SU-DHL-6 (cell line): Measurements from ENCODE around the gene OAS3.

Source experiments
- H2AFZ ChIP-seq: fragments of 200-600 bp; sonication (generic); 2 replicates; pipeline ENCODE4 v1.6.1; 2014; ENCODE audit warnings: low read depth, mild to moderate bottlenecking, moderate library complexity, mixed read lengths, antibody characterized with exemption, low read length; ENCODE audit not compliant: severe bottlenecking
- H3F3A ChIP-seq: fragments of 200-600 bp; shearing (Covaris generic); 2 replicates; pipeline ENCODE4 v1.6.0; 2016; ENCODE audit warnings: antibody characterized with exemption, mild to moderate bottlenecking; ENCODE audit not compliant: insufficient read depth
- H3K27ac ChIP-seq: fragments of 200-600 bp; sonication (generic); 2 replicates; pipeline ENCODE4 v1.5.1; 2016; ENCODE audit warnings: low read depth, mild to moderate bottlenecking, low read length, moderate library complexity, mixed read lengths
- H3K27me3 ChIP-seq: fragments of 200-600 bp; sonication (generic), shearing (Covaris generic); 2 replicates; pipeline ENCODE4 v1.6.0; 2014; ENCODE audit warnings: mild to moderate bottlenecking, low read length
- H3K36me3 ChIP-seq: fragments of 200-600 bp; sonication (generic); 2 replicates; pipeline ENCODE4 v1.6.1; 2014; ENCODE audit warnings: mild to moderate bottlenecking, low read length, mixed read lengths
- H3K4me2 ChIP-seq: fragments of 300-600, 200-600 bp; shearing (Covaris generic), sonication (generic); 2 replicates; pipeline ENCODE4 v1.6.0; 2014; ENCODE audit warnings: low read length, low read depth, mild to moderate bottlenecking; ENCODE audit not compliant: poor library complexity, severe bottlenecking
- H3K4me3 ChIP-seq: fragments of 200-600 bp; sonication (generic); 2 replicates; pipeline ENCODE4 v1.5.1; 2014; ENCODE audit warnings: antibody characterized with exemption, low read length, mild to moderate bottlenecking, mixed read lengths; ENCODE audit not compliant: insufficient read depth, poor library complexity, severe bottlenecking
- H3K79me2 ChIP-seq: fragments of 200-600 bp; sonication (generic); 2 replicates; pipeline ENCODE4 v1.6.1; 2014; ENCODE audit warnings: mild to moderate bottlenecking, low read length, moderate library complexity; ENCODE audit not compliant: insufficient read depth
- H3K9ac ChIP-seq: fragments of 200-600 bp; sonication (generic); 2 replicates; pipeline ENCODE4 v1.7.0; 2014; ENCODE audit warnings: mild to moderate bottlenecking, low read length
- H3K9me2 ChIP-seq: fragments of 200-600 bp; sonication (generic); replicated peaks from 2 replicates; pipeline ENCODE4 v1.6.1; 2014; ENCODE audit warnings: low read length; ENCODE audit not compliant: insufficient read depth
- H3K9me3 ChIP-seq: fragments of 200-600 bp; sonication (generic); 2 replicates; pipeline ENCODE4 v1.6.1; 2014; ENCODE audit warnings: low read length, mixed read lengths; ENCODE audit not compliant: insufficient read depth
- H4K20me1 ChIP-seq: fragments of 200-600 bp; sonication (generic); 2 replicates; pipeline ENCODE4 v1.6.1; 2014; ENCODE audit warnings: low read depth, mild to moderate bottlenecking, antibody characterized with exemption, low read length, moderate library complexity, mixed read lengths
- EZH2phosphoT487 ChIP-seq: fragments of 200-600 bp; sonication (generic), shearing (Covaris generic); conservative IDR thresholded peaks from 2 replicates; pipeline ENCODE4 v1.6.1; 2018; ENCODE audit warnings: mild to moderate bottlenecking, antibody characterized with exemption, low read length, moderate library complexity, mixed read lengths
- TF ChIP-seq, protein P1 (sequence below): fragments of 200-600 bp; sonication (generic); IDR thresholded peaks from one replicate; pipeline ENCODE4 v1.5.1; 2017; ENCODE audit warnings: antibody characterized with exemption, mild to moderate bottlenecking, low read length, moderate library complexity; ENCODE audit not compliant: insufficient read depth, poor library complexity, severe bottlenecking

OAS3 gene

DNA sequence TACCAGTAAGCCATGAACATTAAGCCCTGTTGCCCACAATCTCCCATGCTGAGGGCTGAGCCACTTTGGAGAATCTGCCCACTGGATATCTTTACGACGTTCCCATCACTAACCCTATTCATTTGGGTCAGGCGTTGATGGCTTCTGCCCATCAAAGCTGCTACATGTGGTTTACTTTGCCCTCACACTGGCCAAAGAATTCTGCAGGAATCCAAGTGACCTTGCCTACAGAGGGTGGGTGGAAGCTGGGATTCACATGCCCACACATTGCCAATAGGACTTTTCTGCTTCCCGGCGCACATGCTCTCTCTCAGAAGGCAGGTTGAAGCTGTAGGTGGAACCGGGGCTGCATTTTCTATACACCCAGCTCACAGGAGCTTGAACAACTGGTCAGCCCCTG is 68.4 kb downstream of the OAS3 start:
- H3K36me3 ChIP-seq, result peaks cover 5% of the 10 kb centered on the region; the same call in 1 of the 2 replicates
- no peaks in the 10 kb centered on the region for H3K9me2 ChIP-seq
- TF ChIP-seq, protein P1, sequence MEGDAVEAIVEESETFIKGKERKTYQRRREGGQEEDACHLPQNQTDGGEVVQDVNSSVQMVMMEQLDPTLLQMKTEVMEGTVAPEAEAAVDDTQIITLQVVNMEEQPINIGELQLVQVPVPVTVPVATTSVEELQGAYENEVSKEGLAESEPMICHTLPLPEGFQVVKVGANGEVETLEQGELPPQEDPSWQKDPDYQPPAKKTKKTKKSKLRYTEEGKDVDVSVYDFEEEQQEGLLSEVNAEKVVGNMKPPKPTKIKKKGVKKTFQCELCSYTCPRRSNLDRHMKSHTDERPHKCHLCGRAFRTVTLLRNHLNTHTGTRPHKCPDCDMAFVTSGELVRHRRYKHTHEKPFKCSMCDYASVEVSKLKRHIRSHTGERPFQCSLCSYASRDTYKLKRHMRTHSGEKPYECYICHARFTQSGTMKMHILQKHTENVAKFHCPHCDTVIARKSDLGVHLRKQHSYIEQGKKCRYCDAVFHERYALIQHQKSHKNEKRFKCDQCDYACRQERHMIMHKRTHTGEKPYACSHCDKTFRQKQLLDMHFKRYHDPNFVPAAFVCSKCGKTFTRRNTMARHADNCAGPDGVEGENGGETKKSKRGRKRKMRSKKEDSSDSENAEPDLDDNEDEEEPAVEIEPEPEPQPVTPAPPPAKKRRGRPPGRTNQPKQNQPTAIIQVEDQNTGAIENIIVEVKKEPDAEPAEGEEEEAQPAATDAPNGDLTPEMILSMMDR, result no peak
- no peak for TF ChIP-seq EZH2phosphoT487
- no peak overlapping the region for H2AFZ ChIP-seq
- H3K4me2 ChIP-seq, result no peak overlapping the region
- H3K79me2 ChIP-seq, result no peaks in the 10 kb centered on the region
- no peaks in the 10 kb centered on the region for H3F3A ChIP-seq
- no peak overlapping the region for H3K27ac ChIP-seq
- no peak overlapping the region for H3K4me3 ChIP-seq
- no peak overlapping the region for H3K9ac ChIP-seq
- H4K20me1 ChIP-seq, result no peaks in the 10 kb centered on the region
- H3K9me3 ChIP-seq, result 0 out of 2 replicates have a peak, but pooled peaks cover 6% of the 10 kb centered on the region
- no peaks in the 10 kb centered on the region for H3K27me3 ChIP-seq

DNA sequence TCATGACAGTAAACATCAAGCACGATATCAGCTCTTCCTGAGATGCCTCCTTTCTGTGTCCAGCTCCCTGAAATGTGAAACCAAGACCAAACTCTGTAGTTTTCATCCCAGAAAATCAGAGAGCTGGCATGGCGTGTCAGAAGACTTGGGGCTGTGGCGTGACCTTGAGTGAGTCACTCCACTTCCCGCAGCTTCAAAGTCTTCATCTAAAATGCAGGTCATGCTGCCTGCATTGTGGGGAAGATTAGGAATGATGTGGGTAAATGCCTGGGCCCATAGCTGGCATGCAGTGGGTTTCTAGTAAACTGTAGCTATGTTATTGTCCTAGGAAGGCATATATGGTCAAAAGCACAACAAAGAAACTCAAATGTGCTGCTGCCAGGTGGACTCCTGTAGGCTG is 68.9 kb downstream of the OAS3 start:
- H3K9me2 ChIP-seq, result no peaks in the 10 kb centered on the region
- no peak overlapping the region for H3K4me3 ChIP-seq
- H2AFZ ChIP-seq, result no peak overlapping the region
- 0 out of 2 replicates have a peak, but pooled peaks cover 7% of the 10 kb centered on the region for H3K9me3 ChIP-seq
- no peaks in the 10 kb centered on the region for H3F3A ChIP-seq
- no peaks in the 10 kb centered on the region for H4K20me1 ChIP-seq
- no peak overlapping the region for H3K9ac ChIP-seq
- TF ChIP-seq EZH2phosphoT487, result no peak
- TF ChIP-seq, protein P1, result no peak
- H3K4me2 ChIP-seq, result no peak overlapping the region
- H3K36me3 ChIP-seq, result peaks cover 6% of the 10 kb centered on the region; the same call in 1 of the 2 replicates
- H3K27ac ChIP-seq, result no peak overlapping the region
- no peaks in the 10 kb centered on the region for H3K79me2 ChIP-seq
- no peaks in the 10 kb centered on the region for H3K27me3 ChIP-seq

GRCh38 chr12:113010701-113011100 is 72.4 kb downstream of the OAS3 start:
- Histone ChIP-seq H3K9ac (no peak overlapping the region), H3K79me2 (no peaks in the 10 kb centered on the region), H3K27ac (no peak overlapping the region), H2AFZ (no peak overlapping the region), H3F3A (no peaks in the 10 kb centered on the region), H3K9me3 (0 out of 2 replicates have a peak, but pooled peaks cover 7% of the 10 kb centered on the region), H3K4me2 (no peak overlapping the region), H3K4me3 (no peak overlapping the region), H4K20me1 (no peaks in the 10 kb centered on the region), H3K27me3 (no peaks in the 10 kb centered on the region), H3K9me2 (no peaks in the 10 kb centered on the region), H3K36me3 (peaks cover 6% of the 10 kb centered on the region; the same call in 1 of the 2 replicates)
- TF ChIP-seq, protein P1, result no peak
- TF ChIP-seq EZH2phosphoT487, result no peak
